LNCAP (cell line): Measurements from ENCODE around the gene SLC35G3.
A peak's percentile ranks its signal among the peaks of the same experiment; 100 is the strongest.
"Not testable (repeated sequence)": the region's sequence is repeated elsewhere in the genome, so short reads cannot be mapped to it uniquely, and the experiment has no call there.

ENCODE experiments used
- CTCF ChIP-seq: fragments of 450-650 bp; IDR thresholded peaks from 2 replicates; pipeline ENCODE4 v1.5.1; 2017; ENCODE audit warnings: mild to moderate bottlenecking

SLC35G3 gene

DNA sequence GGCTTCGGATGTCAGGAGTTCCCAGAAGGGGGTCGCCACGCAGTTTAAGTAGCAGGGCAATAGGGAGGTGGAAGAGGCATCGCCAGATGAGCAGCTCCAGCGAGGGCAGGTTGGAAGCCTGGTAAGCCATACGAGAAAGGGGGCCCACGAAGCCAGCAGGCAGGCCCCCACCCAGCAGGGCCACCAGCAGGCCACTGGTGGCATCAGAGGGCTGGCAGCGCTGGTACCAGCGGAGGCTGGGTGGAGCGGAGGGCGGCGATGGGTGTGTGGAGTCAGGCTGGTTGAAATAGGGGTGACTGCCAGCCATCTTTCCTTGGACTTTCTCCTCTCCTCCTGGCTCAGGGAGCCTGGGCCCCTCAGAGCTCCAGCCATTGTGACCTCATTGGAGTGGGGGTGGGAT, at the start of gene SLC35G3:
Gene SLC35G3, minus strand, starts transcription at position 393 of the 400 bp plus-strand sequence. Its CDS starts 86 bp downstream, at position 307.
- TF ChIP-seq CTCF, result not testable (repeated sequence)

DNA sequence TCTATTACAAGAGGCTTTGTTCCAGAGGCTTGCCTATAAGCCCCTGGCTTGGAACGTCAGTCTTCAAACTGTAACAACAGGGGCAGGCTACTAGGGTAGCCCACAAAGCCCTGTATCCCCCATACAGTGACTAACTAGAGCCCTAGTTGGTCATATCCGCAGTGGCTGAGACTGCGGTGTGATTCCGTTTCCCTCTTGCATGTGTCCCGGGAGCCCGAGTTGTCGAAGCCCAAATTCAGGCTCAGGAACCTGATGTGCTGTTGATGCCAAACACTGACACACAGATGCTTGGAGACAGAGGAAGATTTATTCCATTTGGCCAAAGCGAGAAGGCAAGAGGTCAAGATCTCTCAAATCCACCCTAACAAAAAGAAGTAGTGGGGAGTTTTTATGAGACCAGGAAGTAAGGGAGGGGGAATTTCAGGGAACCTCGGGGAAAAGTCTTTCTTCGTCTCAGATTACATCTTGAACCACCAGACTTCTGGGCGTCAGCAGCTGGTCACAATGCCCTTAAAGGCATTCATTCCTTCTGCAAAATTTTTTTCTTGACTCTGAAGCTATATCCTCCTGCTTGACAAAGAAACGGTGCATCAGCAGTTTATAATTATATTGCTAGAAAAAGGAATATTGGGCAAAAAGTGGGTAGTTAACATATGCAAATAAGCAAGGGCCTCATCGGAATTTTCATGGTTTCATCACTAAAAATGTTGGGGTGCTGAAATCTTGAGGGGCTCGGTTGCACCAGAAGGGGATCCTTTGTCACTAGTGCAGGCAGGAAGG, 49.6 kb upstream of the SLC35G3 start:
- no peak for TF ChIP-seq CTCF

DNA sequence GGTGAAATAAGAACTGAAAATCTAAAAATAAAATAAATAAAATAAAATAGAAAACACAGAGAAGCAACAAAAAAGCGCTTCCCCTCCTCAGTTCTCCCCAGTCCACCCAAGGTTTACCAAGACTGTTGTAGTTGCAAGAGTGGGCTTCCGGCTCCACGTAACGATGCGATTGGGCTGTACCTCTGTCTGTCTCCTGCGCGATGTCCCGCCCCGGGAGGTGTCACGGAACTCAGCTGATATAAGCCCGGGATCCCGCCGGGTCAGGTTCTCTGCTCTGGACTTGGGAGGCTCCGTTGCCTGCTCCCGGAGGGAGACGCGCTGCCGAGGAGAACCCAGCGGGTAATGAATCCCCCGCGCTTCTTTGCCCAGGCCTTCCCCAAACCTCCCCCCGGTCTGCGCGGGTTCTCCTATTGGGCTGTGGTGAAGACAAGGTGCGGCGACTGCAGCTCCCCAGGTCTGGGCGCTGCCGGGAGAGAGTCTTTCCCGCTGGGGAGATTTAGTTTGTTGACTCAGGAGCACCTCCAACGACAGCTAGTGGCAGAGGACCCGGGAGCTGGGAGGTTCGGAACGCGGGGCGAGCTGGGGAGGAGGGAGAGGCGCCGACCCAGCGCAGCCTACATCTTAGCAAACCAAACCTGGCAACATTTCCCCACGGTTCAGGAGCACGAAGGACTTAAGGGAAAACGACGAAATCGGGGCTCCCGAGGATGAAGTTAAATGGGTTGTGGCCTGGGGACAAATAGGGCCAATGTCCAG, 48.8 kb upstream of the SLC35G3 start, which contains the start of gene SLFN5:
Gene SLFN5, plus strand, starts transcription at position 268 of the 756 bp plus-strand sequence. CDS start 15,619 bp downstream, outside the sequence.
- TF ChIP-seq CTCF, result no peak

DNA sequence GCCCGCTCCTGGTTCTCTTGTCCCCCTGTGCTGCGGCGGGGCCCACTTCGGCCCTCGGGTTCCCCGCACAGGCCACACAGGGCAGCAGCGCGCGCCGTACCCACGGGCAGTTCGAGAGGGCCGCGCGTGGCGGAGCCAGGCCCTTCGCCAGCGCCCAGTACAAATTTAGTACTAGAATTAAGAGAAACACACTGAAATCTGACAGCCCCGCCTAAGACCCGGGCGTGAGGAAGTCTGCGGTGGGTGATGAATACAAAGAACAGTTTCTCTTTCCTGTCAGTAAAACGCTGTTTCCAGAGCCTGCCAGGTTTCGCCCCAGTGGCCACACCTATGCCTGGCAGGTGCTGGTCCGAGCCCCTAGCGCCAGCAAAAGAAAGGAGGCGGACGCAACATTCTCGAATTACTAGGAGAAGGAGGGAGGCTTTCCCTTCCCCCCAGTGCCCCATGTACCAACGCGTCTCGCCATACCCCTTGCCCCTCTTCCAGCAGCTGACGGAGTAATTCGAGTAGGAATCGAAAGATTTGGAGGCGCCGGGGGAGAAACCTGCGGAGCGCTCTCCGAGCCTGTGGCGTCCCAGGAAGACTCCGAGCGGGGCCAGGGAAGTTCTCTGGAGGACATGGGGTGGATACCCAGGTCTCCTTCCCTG, 48.1 kb upstream of the SLC35G3 start:
- peak; percentile 41; the same call in 1 of the 2 replicates for TF ChIP-seq CTCF

- TF ChIP-seq CTCF, result no peak
Measured at GRCh38 chr17:35241520-35241919, 47.3 kb upstream of the SLC35G3 start.

DNA sequence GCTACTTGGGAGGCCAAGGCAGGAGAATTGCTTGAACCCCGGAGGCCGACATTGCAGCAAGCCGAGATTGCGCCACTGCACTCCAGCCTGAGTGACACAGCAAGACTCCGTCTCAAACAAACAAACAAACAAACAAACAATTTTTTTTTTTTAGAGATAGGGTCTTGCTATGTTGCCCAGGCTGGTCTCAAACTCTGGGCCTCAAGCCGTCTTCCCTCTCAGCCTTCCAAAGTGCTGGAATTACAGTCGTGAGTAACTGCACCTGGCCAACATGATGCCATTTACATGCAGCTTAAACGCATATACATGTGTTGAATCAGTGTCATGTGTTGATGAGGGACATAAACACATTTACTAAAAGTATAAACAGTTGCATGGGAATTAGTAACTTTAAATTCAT, 46.7 kb upstream of the SLC35G3 start:
- no peak for TF ChIP-seq CTCF

DNA sequence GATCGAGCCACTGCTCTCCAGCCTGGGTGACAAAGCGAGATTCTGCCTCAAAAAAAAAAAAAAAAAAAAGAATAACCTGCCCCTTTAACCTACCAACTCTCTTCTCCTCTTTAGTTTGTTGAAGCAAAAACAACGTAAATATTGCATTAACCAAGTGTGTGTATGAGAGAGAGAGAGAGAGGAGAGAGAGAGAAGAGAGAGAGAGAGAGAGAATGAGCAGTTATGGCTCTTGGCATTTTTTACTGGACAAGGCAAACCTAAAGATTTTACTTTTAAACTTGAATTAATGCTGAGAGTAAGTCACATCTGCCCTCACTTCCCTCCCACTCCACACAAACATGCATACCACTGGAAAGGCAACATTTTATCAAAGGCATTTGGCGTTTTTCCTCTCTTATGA, 45.6 kb upstream of the SLC35G3 start:
- no peak for TF ChIP-seq CTCF
